Measurements from ENCODE around the gene TFDP3.

DNA sequence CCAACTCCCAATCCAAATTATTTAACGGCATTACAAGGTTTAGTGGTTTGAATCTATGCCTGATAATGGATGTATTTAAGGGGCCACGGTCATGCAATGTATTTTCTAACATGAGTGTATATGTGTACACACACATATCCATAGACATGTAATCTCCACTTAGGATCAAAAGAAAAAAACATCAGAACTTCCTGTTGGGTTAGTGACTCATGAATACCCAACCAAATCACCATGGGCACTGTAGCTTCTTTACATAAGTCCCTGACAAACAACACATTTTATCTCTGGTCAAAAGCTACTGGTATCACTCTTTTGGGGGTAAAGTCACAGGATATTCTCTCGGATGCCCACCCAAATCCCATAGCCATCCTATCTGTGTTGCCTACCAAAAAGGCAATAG, 36.5 kb upstream of the TFDP3 start:
- TF ChIP-seq, protein P1, sequence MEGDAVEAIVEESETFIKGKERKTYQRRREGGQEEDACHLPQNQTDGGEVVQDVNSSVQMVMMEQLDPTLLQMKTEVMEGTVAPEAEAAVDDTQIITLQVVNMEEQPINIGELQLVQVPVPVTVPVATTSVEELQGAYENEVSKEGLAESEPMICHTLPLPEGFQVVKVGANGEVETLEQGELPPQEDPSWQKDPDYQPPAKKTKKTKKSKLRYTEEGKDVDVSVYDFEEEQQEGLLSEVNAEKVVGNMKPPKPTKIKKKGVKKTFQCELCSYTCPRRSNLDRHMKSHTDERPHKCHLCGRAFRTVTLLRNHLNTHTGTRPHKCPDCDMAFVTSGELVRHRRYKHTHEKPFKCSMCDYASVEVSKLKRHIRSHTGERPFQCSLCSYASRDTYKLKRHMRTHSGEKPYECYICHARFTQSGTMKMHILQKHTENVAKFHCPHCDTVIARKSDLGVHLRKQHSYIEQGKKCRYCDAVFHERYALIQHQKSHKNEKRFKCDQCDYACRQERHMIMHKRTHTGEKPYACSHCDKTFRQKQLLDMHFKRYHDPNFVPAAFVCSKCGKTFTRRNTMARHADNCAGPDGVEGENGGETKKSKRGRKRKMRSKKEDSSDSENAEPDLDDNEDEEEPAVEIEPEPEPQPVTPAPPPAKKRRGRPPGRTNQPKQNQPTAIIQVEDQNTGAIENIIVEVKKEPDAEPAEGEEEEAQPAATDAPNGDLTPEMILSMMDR (IDR thresholded peaks at IDR 0.05; ENCODE audit: low read depth, low read length, poor library complexity, severe bottlenecking) = no peak
- TF ChIP-seq EZH2phosphoT487 (IDR thresholded peaks at IDR 0.05; ENCODE audit: borderline replicate concordance, low read length) = no peak

Measured in DOHH2 (cell line).